ENCODE results near the gene SPNS1.

SPNS1 gene

DNA sequence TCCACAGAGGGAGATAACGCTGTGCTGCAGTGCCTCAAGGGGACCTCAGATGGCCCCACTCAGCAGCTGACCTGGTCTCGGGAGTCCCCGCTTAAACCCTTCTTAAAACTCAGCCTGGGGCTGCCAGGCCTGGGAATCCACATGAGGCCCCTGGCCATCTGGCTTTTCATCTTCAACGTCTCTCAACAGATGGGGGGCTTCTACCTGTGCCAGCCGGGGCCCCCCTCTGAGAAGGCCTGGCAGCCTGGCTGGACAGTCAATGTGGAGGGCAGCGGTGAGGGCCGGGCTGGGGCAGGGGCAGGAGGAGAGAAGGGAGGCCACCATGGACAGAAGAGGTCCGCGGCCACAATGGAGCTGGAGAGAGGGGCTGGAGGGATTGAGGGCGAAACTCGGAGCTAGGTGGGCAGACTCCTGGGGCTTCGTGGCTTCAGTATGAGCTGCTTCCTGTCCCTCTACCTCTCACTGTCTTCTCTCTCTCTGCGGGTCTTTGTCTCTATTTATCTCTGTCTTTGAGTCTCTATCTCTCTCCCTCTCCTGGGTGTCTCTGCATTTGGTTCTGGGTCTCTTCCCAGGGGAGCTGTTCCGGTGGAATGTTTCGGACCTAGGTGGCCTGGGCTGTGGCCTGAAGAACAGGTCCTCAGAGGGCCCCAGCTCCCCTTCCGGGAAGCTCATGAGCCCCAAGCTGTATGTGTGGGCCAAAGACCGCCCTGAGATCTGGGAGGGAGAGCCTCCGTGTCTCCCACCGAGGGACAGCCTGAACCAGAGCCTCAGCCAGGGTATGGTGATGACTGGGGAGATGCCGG, 42.0 kb upstream of the SPNS1 start:
- in situ Hi-C loops (cut with MboI; ENCODE audit: low pct_unique_long_range_greater_than_20kb, low sequenced_read_pairs, unreplicated experiment) = no loop called here
- DNase-seq (ENCODE audit: low spot score) = no peak
- TF ChIP-seq, protein P1, sequence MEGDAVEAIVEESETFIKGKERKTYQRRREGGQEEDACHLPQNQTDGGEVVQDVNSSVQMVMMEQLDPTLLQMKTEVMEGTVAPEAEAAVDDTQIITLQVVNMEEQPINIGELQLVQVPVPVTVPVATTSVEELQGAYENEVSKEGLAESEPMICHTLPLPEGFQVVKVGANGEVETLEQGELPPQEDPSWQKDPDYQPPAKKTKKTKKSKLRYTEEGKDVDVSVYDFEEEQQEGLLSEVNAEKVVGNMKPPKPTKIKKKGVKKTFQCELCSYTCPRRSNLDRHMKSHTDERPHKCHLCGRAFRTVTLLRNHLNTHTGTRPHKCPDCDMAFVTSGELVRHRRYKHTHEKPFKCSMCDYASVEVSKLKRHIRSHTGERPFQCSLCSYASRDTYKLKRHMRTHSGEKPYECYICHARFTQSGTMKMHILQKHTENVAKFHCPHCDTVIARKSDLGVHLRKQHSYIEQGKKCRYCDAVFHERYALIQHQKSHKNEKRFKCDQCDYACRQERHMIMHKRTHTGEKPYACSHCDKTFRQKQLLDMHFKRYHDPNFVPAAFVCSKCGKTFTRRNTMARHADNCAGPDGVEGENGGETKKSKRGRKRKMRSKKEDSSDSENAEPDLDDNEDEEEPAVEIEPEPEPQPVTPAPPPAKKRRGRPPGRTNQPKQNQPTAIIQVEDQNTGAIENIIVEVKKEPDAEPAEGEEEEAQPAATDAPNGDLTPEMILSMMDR (IDR thresholded peaks at IDR 0.05; ENCODE audit: extremely low read depth, insufficient read depth, missing control alignments) = no peak

DNA sequence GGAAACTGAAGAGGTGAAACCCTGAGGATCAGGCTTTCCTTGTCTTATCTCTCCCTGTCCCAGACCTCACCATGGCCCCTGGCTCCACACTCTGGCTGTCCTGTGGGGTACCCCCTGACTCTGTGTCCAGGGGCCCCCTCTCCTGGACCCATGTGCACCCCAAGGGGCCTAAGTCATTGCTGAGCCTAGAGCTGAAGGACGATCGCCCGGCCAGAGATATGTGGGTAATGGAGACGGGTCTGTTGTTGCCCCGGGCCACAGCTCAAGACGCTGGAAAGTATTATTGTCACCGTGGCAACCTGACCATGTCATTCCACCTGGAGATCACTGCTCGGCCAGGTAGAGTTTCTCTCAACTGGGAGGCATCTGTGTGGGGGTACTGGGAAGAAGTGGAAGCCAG, 41.4 kb upstream of the SPNS1 start:
- TF ChIP-seq, protein P1 (IDR thresholded peaks at IDR 0.05; ENCODE audit: extremely low read depth, insufficient read depth, missing control alignments) = no peak
- in situ Hi-C loops (cut with MboI; ENCODE audit: low pct_unique_long_range_greater_than_20kb, low sequenced_read_pairs, unreplicated experiment) = no loop called here
- no peak for DNase-seq (ENCODE audit: low spot score)

DNA sequence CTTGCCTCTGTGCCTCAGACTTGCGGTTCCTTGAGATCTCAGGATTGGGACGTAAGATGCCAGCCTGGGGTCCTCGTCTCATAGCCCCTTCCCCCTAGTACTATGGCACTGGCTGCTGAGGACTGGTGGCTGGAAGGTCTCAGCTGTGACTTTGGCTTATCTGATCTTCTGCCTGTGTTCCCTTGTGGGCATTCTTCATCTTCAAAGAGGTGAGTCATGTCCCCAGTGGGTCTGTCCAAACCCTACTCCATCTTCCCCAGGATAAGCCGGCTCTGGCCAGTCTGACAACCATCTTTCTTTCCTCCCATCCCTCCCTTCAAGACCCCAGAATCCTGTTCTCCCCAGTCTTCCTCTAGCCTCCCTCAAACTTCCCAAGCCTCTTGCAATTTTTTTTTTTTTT, 39.2 kb upstream of the SPNS1 start:
- no peak for DNase-seq (ENCODE audit: low spot score)
- TF ChIP-seq, protein P1 (IDR thresholded peaks at IDR 0.05; ENCODE audit: extremely low read depth, insufficient read depth, missing control alignments) = no peak
- in situ Hi-C loops (cut with MboI; ENCODE audit: low pct_unique_long_range_greater_than_20kb, low sequenced_read_pairs, unreplicated experiment) = no loop called here

DNA sequence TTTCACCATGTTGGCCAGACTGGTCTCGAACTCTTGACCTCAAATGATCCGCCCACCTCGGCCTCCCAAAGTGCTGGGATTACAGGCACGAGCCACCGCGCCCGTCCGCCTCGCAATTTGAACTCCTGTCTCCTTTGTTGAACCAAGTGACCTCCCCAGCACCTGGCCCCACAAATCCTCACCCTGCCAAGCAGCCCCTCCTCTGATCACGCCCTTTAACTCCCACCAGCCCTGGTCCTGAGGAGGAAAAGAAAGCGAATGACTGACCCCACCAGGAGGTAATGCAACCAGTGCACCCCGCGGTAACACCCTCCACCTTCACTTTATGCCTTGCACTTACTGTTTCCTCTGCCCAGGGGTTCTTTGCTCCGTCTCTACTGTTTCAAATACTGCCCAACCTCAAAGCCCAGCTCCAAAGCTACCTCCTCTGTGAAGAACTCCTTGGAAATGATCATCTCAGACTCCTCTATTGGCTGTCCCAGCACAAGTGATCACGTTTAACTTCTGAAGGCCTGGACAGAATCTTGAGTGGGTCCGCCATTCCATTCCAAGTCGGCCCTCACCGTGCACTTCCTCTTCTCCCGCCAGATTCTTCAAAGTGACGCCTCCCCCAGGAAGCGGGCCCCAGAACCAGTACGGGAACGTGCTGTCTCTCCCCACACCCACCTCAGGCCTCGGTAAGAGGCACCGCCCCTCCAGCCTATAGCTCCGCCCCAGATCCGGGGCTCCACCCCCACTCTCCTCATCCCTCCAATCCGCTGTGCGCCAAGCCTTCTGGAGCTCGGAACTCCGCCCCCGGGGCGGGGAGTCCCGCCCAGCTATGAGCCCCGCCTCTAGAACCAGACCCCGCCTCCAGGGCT, 38.4 kb upstream of the SPNS1 start:
- TF ChIP-seq, protein P1 (IDR thresholded peaks at IDR 0.05; ENCODE audit: extremely low read depth, insufficient read depth, missing control alignments) = no peak
- in situ Hi-C loops (cut with MboI; ENCODE audit: low pct_unique_long_range_greater_than_20kb, low sequenced_read_pairs, unreplicated experiment) = no loop called here
- peak; percentile 93 for DNase-seq (ENCODE audit: low spot score)

DNA sequence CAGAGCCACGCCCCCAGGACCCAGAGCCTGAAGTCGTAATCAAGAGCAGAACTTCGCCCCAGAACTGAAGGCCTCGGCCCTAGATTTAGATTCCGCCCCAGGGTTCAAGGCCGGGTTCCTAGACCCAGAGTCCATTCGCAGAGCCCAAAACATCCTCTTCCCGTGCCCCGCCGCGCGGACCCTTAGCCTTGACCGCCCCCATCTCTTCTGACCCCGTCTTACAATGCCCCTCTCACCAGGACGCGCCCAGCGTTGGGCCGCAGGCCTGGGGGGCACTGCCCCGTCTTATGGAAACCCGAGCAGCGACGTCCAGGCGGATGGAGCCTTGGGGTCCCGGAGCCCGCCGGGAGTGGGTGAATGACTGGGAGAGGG, 37.8 kb upstream of the SPNS1 start:
- in situ Hi-C loops (cut with MboI; ENCODE audit: low pct_unique_long_range_greater_than_20kb, low sequenced_read_pairs, unreplicated experiment) = no loop called here
- no peak for DNase-seq (ENCODE audit: low spot score)
- TF ChIP-seq, protein P1 (IDR thresholded peaks at IDR 0.05; ENCODE audit: extremely low read depth, insufficient read depth, missing control alignments) = no peak

DNA sequence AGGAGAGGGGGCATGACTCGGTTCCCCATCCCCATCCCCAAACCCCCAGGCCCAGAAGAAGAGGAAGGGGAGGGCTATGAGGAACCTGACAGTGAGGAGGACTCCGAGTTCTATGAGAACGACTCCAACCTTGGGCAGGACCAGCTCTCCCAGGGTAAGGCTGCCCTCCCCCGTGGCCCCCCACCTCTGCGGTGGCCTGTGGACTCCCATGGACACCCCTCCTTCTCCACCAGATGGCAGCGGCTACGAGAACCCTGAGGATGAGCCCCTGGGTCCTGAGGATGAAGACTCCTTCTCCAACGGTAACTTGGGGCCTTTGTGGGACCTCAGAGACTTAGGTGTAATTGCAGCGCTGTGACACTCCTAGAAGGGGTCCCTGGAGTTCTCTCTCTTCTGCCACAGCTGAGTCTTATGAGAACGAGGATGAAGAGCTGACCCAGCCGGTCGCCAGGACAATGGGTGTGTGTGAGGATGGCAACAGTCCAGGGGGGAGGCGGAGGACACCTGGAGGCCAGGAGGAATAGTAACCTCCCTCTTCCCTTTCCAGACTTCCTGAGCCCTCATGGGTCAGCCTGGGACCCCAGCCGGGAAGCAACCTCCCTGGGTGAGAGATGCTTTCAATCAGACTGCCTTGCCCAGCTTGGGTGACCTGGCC, 37.2 kb upstream of the SPNS1 start:
- DNase-seq (ENCODE audit: low spot score) = no peak
- TF ChIP-seq, protein P1 (IDR thresholded peaks at IDR 0.05; ENCODE audit: extremely low read depth, insufficient read depth, missing control alignments) = no peak
- in situ Hi-C loops (cut with MboI; ENCODE audit: low pct_unique_long_range_greater_than_20kb, low sequenced_read_pairs, unreplicated experiment) = no loop called here
